H54 (cell line): Measurements from ENCODE around the gene CCL25.

Experiments
- DNase-seq: peaks from one replicate; pipeline ENCODE4 v3.0.0; 2011; ENCODE audit warnings: low spot score, mixed read lengths; ENCODE audit not compliant: insufficient read length
- FAIRE-seq: peaks from 3 replicates; lab custom pipeline; 2011; peaks lifted over from hg19 to GRCh38; lab: Jason Lieb, UNC
- POLR2A ChIP-seq: IDR thresholded peaks from 2 replicates; pipeline ENCODE4 v1.6.1; 2011; ENCODE audit warnings: low read depth, mild to moderate bottlenecking, low read length

The CCL25 gene

DNA sequence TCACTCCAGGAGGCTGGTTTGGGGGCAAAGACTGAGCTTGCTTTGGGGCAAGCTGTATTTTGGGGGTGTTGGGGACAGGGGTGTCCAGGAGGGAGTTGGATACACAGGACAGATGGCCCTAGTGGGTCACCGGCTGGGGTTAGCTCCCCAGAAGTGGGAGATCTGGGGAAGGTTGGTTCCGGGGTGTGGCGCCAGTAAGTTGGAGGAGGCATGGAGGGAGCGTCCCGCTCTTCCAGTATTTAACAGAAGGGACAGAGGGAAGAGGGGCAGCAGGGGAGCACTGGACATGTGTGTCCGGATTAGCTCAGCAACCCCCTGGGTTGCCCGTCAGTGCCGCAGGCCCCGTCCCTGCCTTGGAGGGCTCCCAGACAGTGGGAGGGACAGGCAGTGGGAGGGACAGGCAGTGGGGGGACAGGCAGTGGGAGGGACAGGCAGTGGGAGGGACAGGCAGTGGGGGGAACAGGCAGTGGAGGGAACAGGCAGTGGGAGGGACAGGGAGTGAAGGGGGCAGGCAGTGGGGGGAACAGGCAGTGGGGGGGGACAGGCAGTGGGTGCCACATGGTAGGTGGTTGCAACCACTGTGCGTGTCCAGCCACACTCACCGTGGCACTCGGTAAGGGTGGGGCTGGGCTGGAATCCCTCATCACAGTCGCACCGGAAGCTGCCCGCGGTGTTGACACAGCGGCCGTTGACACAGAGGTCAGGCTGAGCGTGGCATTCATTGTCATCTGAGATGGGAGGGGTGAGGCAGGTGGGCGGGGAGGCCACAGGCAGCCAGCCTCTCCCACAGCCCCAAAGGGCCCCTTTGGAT, 33.2 kb downstream of the CCL25 start:
- DNase-seq (peak; percentile 26), FAIRE-seq (no peak)
- no peak for TF ChIP-seq POLR2A

GRCh38 chr19:8086849-8087248, 34.3 kb downstream of the CCL25 start:
- DNase-seq, result no peak
- TF ChIP-seq POLR2A, result no peak
- no peak for FAIRE-seq

GRCh38 chr19:8087876-8088275, 35.3 kb downstream of the CCL25 start:
- FAIRE-seq, result no peak
- no peak for TF ChIP-seq POLR2A
- no peak for DNase-seq

- no peak for FAIRE-seq
- no peak for DNase-seq
- no peak for TF ChIP-seq POLR2A
Measured at GRCh38 chr19:8088752-8089663, 36.4 kb downstream of the CCL25 start.

- FAIRE-seq (no peak), DNase-seq (no peak)
- no peak for TF ChIP-seq POLR2A
Measured at GRCh38 chr19:8089664-8090601, 37.4 kb downstream of the CCL25 start.

GRCh38 chr19:8090950-8091349, 38.4 kb downstream of the CCL25 start:
- no peak for FAIRE-seq
- DNase-seq, result no peak
- no peak for TF ChIP-seq POLR2A

GRCh38 chr19:8093740-8094139, 41.2 kb downstream of the CCL25 start:
- FAIRE-seq (no peak), DNase-seq (no peak)
- no peak for TF ChIP-seq POLR2A

DNA sequence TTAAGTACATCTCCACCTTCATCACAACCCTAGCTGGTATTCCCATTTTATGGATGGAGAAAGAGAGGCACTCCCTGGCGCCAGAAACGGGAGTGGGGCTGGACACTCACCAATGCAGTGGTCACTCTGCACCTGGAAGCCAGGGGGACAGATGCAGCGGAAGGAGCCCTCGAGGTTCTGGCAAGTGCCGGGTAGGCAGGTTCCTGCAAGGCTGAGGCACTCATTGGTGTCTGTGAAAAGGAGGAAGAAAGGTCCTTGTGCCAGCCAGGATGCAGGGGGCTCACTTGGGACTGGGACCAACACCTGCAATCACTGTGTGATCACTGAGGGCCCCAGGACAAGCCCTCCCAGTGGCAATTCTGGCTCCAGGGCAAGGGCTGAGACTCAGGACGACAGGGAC, 41.8 kb downstream of the CCL25 start:
- TF ChIP-seq POLR2A, result no peak
- no peak for DNase-seq
- no peak for FAIRE-seq

DNA sequence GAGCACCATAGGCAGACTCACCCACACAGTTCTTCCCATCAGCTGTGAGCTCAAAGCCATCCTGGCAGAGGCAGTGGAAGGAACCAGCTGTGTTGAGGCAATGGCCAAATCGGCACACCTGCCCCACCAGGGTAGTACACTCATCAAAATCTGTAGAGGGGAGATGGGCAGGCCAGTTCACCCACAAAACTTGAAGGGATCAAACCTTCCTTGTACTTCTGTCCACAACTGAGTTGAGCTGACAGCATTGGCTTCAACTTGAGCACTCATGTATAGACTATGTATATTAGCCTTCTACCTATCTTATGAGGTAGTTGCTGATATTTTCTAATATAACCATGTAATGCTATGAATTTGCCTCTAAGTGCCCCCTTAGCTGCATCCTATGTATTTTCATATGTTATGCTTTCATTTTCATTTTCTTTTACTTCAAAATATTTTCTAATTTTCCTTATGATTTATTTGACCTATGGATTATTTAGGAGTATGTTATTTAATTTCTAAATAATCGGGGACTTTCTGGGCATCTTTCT, 42.9 kb downstream of the CCL25 start:
- no peak for DNase-seq
- no peak for TF ChIP-seq POLR2A
- no peak for FAIRE-seq

- TF ChIP-seq POLR2A, result no peak
- DNase-seq, result no peak
- FAIRE-seq, result no peak
Measured at GRCh38 chr19:8096071-8096470, 43.5 kb downstream of the CCL25 start.

DNA sequence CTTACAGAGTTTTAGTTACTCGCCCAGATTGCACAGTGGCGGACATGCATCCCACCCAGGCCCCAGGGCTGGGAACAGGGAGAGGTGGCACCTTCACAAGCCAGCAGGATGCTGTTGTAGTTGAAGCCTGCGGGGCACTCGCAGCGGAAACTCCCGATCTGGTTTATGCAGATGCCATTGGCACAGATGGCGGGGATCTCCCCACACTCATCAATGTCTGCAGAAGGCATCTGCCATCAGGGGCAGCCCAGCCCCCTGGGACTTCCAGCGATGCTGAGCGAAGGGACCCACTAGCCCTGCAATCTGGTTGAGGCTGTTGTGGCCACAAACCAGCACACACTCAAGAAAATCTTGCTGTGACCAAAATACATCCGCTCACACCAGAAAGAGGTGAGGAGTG, 44.6 kb downstream of the CCL25 start:
- no peak for DNase-seq
- no peak for FAIRE-seq

DNA sequence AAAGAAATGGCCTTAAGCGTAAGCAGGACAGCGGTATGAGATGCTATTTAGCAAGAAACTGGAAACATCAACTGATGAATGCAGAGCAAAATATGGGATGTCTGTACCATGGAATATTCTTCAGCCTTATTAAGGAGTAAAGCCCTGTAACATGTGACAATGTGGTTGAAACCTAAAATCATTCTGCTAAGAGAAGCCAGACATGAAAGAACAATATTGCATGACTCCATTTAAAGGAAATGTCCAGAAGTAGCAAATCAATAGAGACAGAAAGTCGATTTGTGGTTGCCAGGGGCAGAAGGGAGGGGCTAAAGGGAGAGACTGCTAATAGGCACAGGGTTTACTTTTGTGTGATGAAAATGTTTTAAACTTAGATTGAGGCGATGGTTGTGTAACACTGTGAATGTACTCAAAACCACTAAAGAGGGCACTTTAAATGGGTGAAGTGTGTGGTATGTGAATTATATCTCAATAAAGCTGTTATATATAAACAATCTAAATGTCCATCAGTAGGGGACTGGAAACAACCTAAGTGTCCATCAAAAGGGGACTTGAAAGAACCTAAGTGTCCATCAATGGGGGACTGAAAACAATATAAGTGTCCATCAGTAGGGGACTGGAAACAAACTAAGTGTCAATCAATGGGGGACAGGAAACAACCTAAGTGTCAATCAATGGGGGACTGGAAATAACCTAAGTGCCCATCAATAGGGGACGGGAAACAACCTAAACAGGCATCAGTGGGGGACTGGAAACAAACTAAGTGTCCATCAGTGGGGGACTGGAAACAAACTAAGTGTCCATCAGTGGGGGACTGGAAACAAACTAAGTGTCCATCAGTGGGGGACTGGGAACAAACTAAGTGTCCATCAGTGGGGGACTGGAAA, 45.4 kb downstream of the CCL25 start:
- no peak for FAIRE-seq
- no peak for DNase-seq
- TF ChIP-seq POLR2A, result no peak

More for the DNA sequence above, 44.6 kb downstream of the CCL25 start:
- TF ChIP-seq POLR2A, result no peak
